ENCODE measurements around the gene IGF1R.

- TF ChIP-seq EZH2 (IDR thresholded peaks at IDR 0.05) (no peak), SP1 (IDR thresholded peaks at IDR 0.05; ENCODE audit: low read depth) (no peak), CTCF (IDR thresholded peaks at IDR 0.05 in 2 of 3, conservative IDR thresholded peaks at IDR 0.05 in 1 of 3; ENCODE audit: borderline replicate concordance in 1 of 3, insufficient read depth in 1 of 3, low read depth in 2 of 3, low read length in 2 of 3) (no peak), RAD21 (IDR thresholded peaks at IDR 0.05; ENCODE audit: low read depth) (no peak), MAX (IDR thresholded peaks at IDR 0.05) (no peak), POLR2A (IDR thresholded peaks at IDR 0.05; ENCODE audit: borderline replicate concordance, extremely low read depth, insufficient read depth, insufficient read length) (no peak), SIN3A (IDR thresholded peaks at IDR 0.05; ENCODE audit: low read depth) (no peak), ZFX (IDR thresholded peaks at IDR 0.05) (no peak), POLR2AphosphoS5 (IDR thresholded peaks at IDR 0.05; ENCODE audit: low read depth, low read length) (no peak), YY1 (IDR thresholded peaks at IDR 0.05; ENCODE audit: extremely low read depth, insufficient replicate concordance, low read depth, low read length) (no peak)
Measured at GRCh38 chr15:98720577-98721565, 72.5 kb downstream of the IGF1R start.
